K562 (cell line): ENCODE measurements around the gene MRI1. TPM values are rescaled to one million over a fixed set of nuclear protein-coding genes. Genes with fewer than 3 reads are reported as not detected.

Experiments
- ATAC-seq: fragments of 200-7000 bp; cut with Tn5 transposase; 3 replicates; pipeline ENCODE4 v1.9.1; 2020; ENCODE audit warnings: moderate library complexity
- BruUV-seq: library from RNA; stranded (reverse); fragments of 400-500 nt; replicated peaks from 2 replicates; lab custom pipeline; 2021; lab: Mats Ljungman, UMichigan
- CTCF ChIA-PET: fragments of 300-600 bp; formaldehyde crosslinking; extraction: SDS; loops from one replicate; lab custom pipeline; 2021; ENCODE audit warnings: low intra/inter-chr PET ratio; lab: Yijun Ruan, JAX
- POLR2A ChIA-PET: fragments of 300-600, 350-650 bp; sonication (Branson Sonifier 250); formaldehyde crosslinking; extraction: SDS; loops from one replicate; lab custom pipeline; 2021; ENCODE audit warnings: antibody characterized with exemption, inconsistent platforms; lab: Yijun Ruan, JAX
- DNase-seq, 4 experiments: peaks; one replicate each; pipeline versions ENCODE4 v3.0.0 to v3.0.0-alpha.2; 2011 to 2018; ENCODE audit warnings: low spot score in 3 of 4, mixed read lengths in 3 of 4; ENCODE audit errors: extremely low read depth in 1 of 4
- FAIRE-seq: peaks from 2 replicates; lab custom pipeline; 2011; peaks lifted over from hg19 to GRCh38; lab: Jason Lieb, UNC
- H2AFZ ChIP-seq: 2 replicates; pipeline ENCODE4 v1.6.0; 2011; ENCODE audit warnings: low read depth, low read length, control low read depth, inconsistent platforms
- H3K27ac ChIP-seq: fragments of 200-600 bp; 3 replicates; pipeline ENCODE4 v1.8.0; 2011; ENCODE audit warnings: low read depth, mild to moderate bottlenecking, control low read depth, inconsistent platforms, low read length, moderate library complexity, mixed read lengths; ENCODE audit errors: extremely low read depth
- H3K27me3 ChIP-seq, 2 experiments: fragments of 300-600 bp in 1 of 2; 2 replicates in 1 of 2; 3 replicates in 1 of 2; pipeline versions ENCODE4 v1.6.0 to v1.8.0; 2011; ENCODE audit warnings: inconsistent platforms in 2 of 2, low read length in 2 of 2, mild to moderate bottlenecking in 1 of 2, mixed read lengths in 1 of 2, moderate library complexity in 1 of 2; ENCODE audit not compliant: control insufficient read depth in 2 of 2, insufficient read depth in 2 of 2
- H3K36me3 ChIP-seq: fragments of 300-600 bp; 3 replicates; pipeline ENCODE4 v1.8.0; 2011; ENCODE audit warnings: mild to moderate bottlenecking, low read length, inconsistent platforms; ENCODE audit not compliant: control insufficient read depth, insufficient read depth
- H3K4me1 ChIP-seq, 2 experiments: fragments of 200-600 bp in 1 of 2; replicated peaks in 1 of 2; 2 replicates in 1 of 2; 3 replicates in 1 of 2; pipeline versions ENCODE4 v1.5.1 to v1.8.0; 2011; ENCODE audit warnings: inconsistent platforms in 2 of 2, low read length in 2 of 2, mild to moderate bottlenecking in 1 of 2, mixed read lengths in 1 of 2, moderate library complexity in 1 of 2; ENCODE audit not compliant: control insufficient read depth in 2 of 2, insufficient read depth in 2 of 2
- H3K4me2 ChIP-seq: 2 replicates; pipeline ENCODE4 v1.6.1; 2011; ENCODE audit warnings: low read length, control low read depth, inconsistent platforms, mixed read lengths; ENCODE audit not compliant: insufficient read depth
- H3K4me3 ChIP-seq: fragments of 200-600 bp; sonication (generic), shearing (Covaris generic); 2 replicates; pipeline ENCODE4 v1.5.1; 2016; ENCODE audit warnings: control low read depth, inconsistent platforms
- H3K79me2 ChIP-seq: fragments of 200-600 bp; 3 replicates; pipeline ENCODE4 v1.8.0; 2011; ENCODE audit warnings: low read length, inconsistent platforms; ENCODE audit not compliant: control insufficient read depth, insufficient read depth
- H3K9ac ChIP-seq, 2 experiments: 2 replicates each; pipeline versions ENCODE4 v1.6.0 to v1.6.1; 2011; ENCODE audit warnings: low read depth in 2 of 2, low read length in 2 of 2, control low read depth in 1 of 2, inconsistent platforms in 1 of 2, mild to moderate bottlenecking in 1 of 2, mixed read lengths in 1 of 2; ENCODE audit not compliant: insufficient read depth in 1 of 2
- H3K9me1 ChIP-seq: one replicate; pipeline ENCODE4 v1.6.0; 2011; ENCODE audit warnings: inconsistent platforms, mild to moderate bottlenecking, low read length, moderate library complexity; ENCODE audit not compliant: control insufficient read depth, insufficient read depth
- H3K9me3 ChIP-seq: replicated peaks from 2 replicates; pipeline ENCODE4 v1.5.1; 2011; ENCODE audit warnings: low read depth, low read length, inconsistent platforms; ENCODE audit not compliant: control insufficient read depth, insufficient read depth
- H4K20me1 ChIP-seq: replicated peaks from 2 replicates; pipeline ENCODE4 v1.6.1; 2011; ENCODE audit warnings: low read length, inconsistent platforms, mixed read lengths; ENCODE audit not compliant: control insufficient read depth, insufficient read depth
- BCOR ChIP-seq: fragments of 450-650 bp; IDR thresholded peaks from 2 replicates; pipeline ENCODE4 v1.6.1; 2016
- BRD9 ChIP-seq: fragments of 450-650 bp; IDR thresholded peaks from 2 replicates; pipeline ENCODE4 v1.6.1; 2018; ENCODE audit warnings: low read depth; ENCODE audit not compliant: partially characterized antibody
- KAT7 ChIP-seq: sonication (generic); formaldehyde crosslinking; IDR thresholded peaks from 2 replicates; pipeline ENCODE4 v1.8.0; 2022; ENCODE audit warnings: missing genetic modification reagents, mild to moderate bottlenecking, borderline replicate concordance
- MEIS2 ChIP-seq: fragments of 450-650 bp; IDR thresholded peaks from 2 replicates; pipeline ENCODE4 v1.6.1; 2014; ENCODE audit warnings: mild to moderate bottlenecking; ENCODE audit not compliant: partially characterized antibody
- PKNOX1 ChIP-seq: fragments of 450-650 bp; IDR thresholded peaks from 2 replicates; pipeline ENCODE4 v1.6.1; 2016
- POLR2A ChIP-seq: fragments of 450-650 bp; conservative IDR thresholded peaks from 2 replicates; pipeline ENCODE4 v1.6.1; 2016
- POLR2AphosphoS5 ChIP-seq: IDR thresholded peaks from 2 replicates; pipeline ENCODE4 v1.6.1; 2011; ENCODE audit warnings: mild to moderate bottlenecking, low read depth, low read length, moderate library complexity; ENCODE audit not compliant: control insufficient read depth, insufficient read depth
- RBM17 ChIP-seq: fragments of 200-400 bp; formaldehyde crosslinking; IDR thresholded peaks from 2 replicates; pipeline ENCODE4 v1.6.1; 2017; ENCODE audit warnings: low read depth, mild to moderate bottlenecking, low read length, borderline replicate concordance
- RBM25 ChIP-seq: fragments of 200-400 bp; formaldehyde crosslinking; IDR thresholded peaks from 2 replicates; pipeline ENCODE4 v1.6.1; 2018; ENCODE audit warnings: low read length, low read depth, moderate library complexity; ENCODE audit not compliant: severe bottlenecking
- SUPT5H ChIP-seq: fragments of 450-650 bp; IDR thresholded peaks from 2 replicates; pipeline ENCODE4 v1.6.1; 2016
- ZNF121 ChIP-seq: sonication (generic); formaldehyde crosslinking; conservative IDR thresholded peaks from 2 replicates; pipeline ENCODE4 v1.8.0; 2022; ENCODE audit warnings: missing genetic modification reagents
- WGBS: fragments of 100-300 bp; shearing (Covaris generic); methylation state at CpG from one replicate; pipeline ENCODE4 v1.1.6; 2016; ENCODE audit warnings: low coverage, mixed read lengths; ENCODE audit not compliant: insufficient coverage; ENCODE audit errors: missing lambda C conversion rate; 5-methylcytosine and 5-hydroxymethylcytosine counted together
- in situ Hi-C: fragments of 300-500 bp; cut with MboI; formaldehyde crosslinking; loops from 4 replicates; pipeline ENCODE4 v1.15.0; 2018; ENCODE audit warnings: inconsistent platforms, mixed read lengths
- intact Hi-C: fragments of 100-400 bp; cut with micrococcal nuclease; formaldehyde crosslinking; loops from 2 replicates; pipeline ENCODE4 v1.14.2; 2022
- polyA plus RNA-seq, 8 experiments: library from polyadenylated mRNA; depleted of rRNA in 4 of 8; stranded (reverse) in 5 of 8; unstranded in 3 of 8; fragments of >200 nt; fragmentation: Nextera tagmentation in 2 of 8; fragmentation: Illumina TruSeq in 1 of 8; extraction: Ambion mirVana in 2 of 8; extraction: Trizol in 1 of 8; gene quantifications; 2 replicates each; pipeline versions ENCODE4 v1.2.1 to v1.2.3, GENCODE V29; 2011 to 2014; ENCODE audit warnings: inconsistent platforms in 1 of 8, missing spikeins in 1 of 8
- total RNA-seq, 7 experiments: library from RNA; depleted of rRNA in 6 of 7; stranded (reverse); fragments of >200 nt in 6 of 7; fragmentation: Illumina TruSeq in 2 of 7; extraction: Trizol in 2 of 7; gene quantifications; 2 replicates each; pipeline versions ENCODE4 v1.2.1 to v1.2.3, GENCODE V29; 2011 to 2021; ENCODE audit warnings: low replicate concordance in 1 of 7
- TF ChIP-seq, protein P1 (sequence below): sonication (generic); formaldehyde crosslinking; IDR thresholded peaks from 2 replicates; pipeline ENCODE4 v1.8.1; 2023; ENCODE audit warnings: mild to moderate bottlenecking, missing genetic modification reagents

Gene MRI1
- total and polyA plus RNA-seq, 9 of the 15 experiments (the other 6 are each of a cell fraction or from before 2014, with no cell fraction given) = 5.5 to 57.4 (median 28.2) TPM

DNA sequence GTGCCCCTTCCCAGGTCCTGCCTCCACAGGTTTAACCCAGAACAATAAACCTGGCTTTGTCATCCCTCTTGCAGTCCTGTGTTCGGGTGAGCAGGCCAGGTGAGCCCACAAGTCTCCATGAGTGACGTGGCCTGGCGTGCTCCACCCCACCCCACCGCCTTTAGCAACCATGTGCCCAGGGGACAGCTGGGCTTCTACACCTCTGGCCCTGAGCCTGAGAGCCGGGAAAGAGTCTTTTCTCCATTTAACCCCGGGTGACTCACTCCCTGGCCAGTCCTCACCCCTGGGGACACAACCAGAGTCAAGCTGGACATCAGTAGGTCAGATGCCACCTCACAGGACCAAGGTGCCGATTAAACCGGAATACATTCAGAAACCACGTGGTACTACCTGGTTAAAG, 14.1 kb downstream of the MRI1 start:
- Histone ChIP-seq H3K27me3 (no peaks in the 10 kb centered on the region), H3K27ac (no peak overlapping the region), H3K9ac (no peak overlapping the region), H3K9me1 (no peaks in the 10 kb centered on the region), H3K79me2 (peaks cover 25% of the 10 kb centered on the region), H4K20me1 (no peaks in the 10 kb centered on the region), H3K4me3 (no peak overlapping the region), H3K4me1 (peaks cover 10 to 27% of the 10 kb centered on the region in 2 experiments), H2AFZ (no peak overlapping the region), H3K4me2 (no peak overlapping the region), H3K9me3 (no peaks in the 10 kb centered on the region), H3K36me3 (peaks cover 39% of the 10 kb centered on the region)
- TF ChIP-seq, protein P1, sequence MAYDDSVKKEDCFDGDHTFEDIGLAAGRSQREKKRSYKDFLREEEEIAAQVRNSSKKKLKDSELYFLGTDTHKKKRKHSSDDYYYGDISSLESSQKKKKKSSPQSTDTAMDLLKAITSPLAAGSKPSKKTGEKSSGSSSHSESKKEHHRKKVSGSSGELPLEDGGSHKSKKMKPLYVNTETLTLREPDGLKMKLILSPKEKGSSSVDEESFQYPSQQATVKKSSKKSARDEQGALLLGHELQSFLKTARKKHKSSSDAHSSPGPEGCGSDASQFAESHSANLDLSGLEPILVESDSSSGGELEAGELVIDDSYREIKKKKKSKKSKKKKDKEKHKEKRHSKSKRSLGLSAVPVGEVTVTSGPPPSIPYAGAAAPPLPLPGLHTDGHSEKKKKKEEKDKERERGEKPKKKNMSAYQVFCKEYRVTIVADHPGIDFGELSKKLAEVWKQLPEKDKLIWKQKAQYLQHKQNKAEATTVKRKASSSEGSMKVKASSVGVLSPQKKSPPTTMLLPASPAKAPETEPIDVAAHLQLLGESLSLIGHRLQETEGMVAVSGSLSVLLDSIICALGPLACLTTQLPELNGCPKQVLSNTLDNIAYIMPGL (CRISPR knock-in tag) = no peak
- 0 out of 2 replicates have a peak, but pooled peaks have one; percentile 19 for TF ChIP-seq POLR2AphosphoS5
- ChIA-PET CTCF (no interaction called here), POLR2A (interaction anchor here (0.5 to 1.6 kb wide), 3 partner anchors 10 to 84 kb away, joined by 4 to 7 read pairs (median 5); no protein-coding TSS in a partner anchor)
- no peak for FAIRE-seq
- no peak for ATAC-seq
- in situ Hi-C loops = no loop called here
- intact Hi-C loops = no loop called here
- DNase-seq = no peak
- WGBS = 95% methylated on average over 9 of the region's 9 CpGs
- BruUV-seq = no TSS peak

GRCh38 chr19:13778847-13779246, 14.5 kb downstream of the MRI1 start:
- FAIRE-seq (no peak), DNase-seq (no peak), ATAC-seq (no peak)
- H3K9me1 ChIP-seq = no peaks in the 10 kb centered on the region
- no peak overlapping the region for H3K9ac ChIP-seq
- intact Hi-C loops = no loop called here
- H3K4me3 ChIP-seq = no peak overlapping the region
- peaks cover 25% of the 10 kb centered on the region for H3K79me2 ChIP-seq
- H2AFZ ChIP-seq = no peak overlapping the region
- no peaks in the 10 kb centered on the region for H3K27me3 ChIP-seq
- peaks cover 13 to 27% of the 10 kb centered on the region in 2 experiments for H3K4me1 ChIP-seq
- H3K4me2 ChIP-seq = no peak overlapping the region
- POLR2A ChIA-PET = interaction anchor here (0.5 to 1.6 kb wide), 4 partner anchors 9 to 83 kb away, joined by 3 to 7 read pairs (median 4); no protein-coding TSS in a partner anchor
- no peaks in the 10 kb centered on the region for H4K20me1 ChIP-seq
- H3K9me3 ChIP-seq = no peaks in the 10 kb centered on the region
- CTCF ChIA-PET = no interaction called here
- in situ Hi-C loops = no loop called here
- WGBS = 86% methylated on average over 6 of the region's 6 CpGs
- BruUV-seq = no TSS peak
- H3K36me3 ChIP-seq = peaks cover 39% of the 10 kb centered on the region
- H3K27ac ChIP-seq = no peak overlapping the region
- peak; percentile 39; the same call in 1 of the 2 replicates for TF ChIP-seq BCOR
- TF ChIP-seq PKNOX1 = peak; percentile 40; the same call in 1 of the 2 replicates
- no peak for TF ChIP-seq RBM17
- TF ChIP-seq ZNF121 (CRISPR knock-in tag) = peak; percentile 98
- TF ChIP-seq MEIS2 = peak; percentile 18
- TF ChIP-seq BRD9 = no peak
- peak; percentile 53 for TF ChIP-seq POLR2A
- peak; percentile 17 for TF ChIP-seq RBM25
- TF ChIP-seq SUPT5H = peak; percentile 47; the same call in 1 of the 2 replicates
- TF ChIP-seq KAT7 = no peak
